Measurements from ENCODE around the gene ATIC.

DNA sequence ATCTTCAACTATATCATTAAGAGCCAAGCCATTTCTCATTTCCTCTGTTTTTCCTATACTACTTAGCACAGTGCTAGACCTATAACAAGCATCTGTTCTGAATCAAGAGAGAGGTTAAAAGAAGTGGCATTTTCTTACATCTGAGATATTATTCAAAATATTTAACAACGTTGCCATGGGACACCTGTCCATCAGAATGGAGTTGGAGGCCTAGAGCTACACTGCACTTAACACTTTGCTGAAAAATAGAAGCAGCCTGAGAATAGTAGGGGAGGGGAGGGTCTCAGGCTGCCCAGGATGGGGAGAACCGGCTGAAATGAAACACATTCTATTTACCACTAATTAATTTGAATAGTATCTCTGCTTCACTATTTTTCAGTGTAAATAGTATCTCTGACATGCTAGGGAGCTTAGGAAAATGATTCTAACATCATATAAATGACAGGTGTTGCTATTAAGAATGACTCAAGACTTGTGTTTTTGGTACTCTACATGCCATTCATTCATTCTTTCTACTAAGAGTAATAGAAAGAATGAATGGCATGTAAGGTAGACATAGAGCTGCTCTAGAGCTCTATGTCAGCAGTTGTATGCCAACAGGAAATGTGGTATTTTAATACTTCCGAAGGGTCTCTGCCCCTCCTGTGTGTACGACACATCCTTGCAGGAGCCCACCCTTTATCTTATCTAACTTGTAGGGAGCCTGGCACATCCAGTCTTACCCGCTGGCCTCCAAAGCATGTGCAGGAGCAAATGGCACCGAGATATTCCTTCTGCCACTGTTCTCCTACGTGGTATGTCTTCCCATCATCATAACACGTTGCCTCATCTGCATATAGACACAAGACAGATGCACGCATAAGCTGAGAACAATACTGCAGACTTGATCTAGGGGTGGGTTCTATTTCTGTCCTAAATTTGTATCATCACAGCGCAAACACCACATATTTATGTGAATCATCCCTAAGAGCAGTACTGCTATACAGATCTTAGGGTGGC lies 52.6 kb downstream of the ATIC start:
- TF ChIP-seq, protein P1, sequence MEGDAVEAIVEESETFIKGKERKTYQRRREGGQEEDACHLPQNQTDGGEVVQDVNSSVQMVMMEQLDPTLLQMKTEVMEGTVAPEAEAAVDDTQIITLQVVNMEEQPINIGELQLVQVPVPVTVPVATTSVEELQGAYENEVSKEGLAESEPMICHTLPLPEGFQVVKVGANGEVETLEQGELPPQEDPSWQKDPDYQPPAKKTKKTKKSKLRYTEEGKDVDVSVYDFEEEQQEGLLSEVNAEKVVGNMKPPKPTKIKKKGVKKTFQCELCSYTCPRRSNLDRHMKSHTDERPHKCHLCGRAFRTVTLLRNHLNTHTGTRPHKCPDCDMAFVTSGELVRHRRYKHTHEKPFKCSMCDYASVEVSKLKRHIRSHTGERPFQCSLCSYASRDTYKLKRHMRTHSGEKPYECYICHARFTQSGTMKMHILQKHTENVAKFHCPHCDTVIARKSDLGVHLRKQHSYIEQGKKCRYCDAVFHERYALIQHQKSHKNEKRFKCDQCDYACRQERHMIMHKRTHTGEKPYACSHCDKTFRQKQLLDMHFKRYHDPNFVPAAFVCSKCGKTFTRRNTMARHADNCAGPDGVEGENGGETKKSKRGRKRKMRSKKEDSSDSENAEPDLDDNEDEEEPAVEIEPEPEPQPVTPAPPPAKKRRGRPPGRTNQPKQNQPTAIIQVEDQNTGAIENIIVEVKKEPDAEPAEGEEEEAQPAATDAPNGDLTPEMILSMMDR (IDR thresholded peaks at IDR 0.05 in 8 of 11, conservative IDR thresholded peaks at IDR 0.05 in 3 of 11), result no peak
- no peak for TF ChIP-seq POLR2A (IDR thresholded peaks at IDR 0.05)
